Activated B cell treated with CpG ODN at 0.5 μM for 24 hours (primary cell): ENCODE measurements around the gene CCDC190. TPM values are rescaled to one million over a fixed set of nuclear protein-coding genes. Genes with fewer than 3 reads are reported as not detected.

Source experiments
- ATAC-seq: fragments of 200-7000 bp; cut with Tn5 transposase; one replicate; pipeline ENCODE4 v1.10.0; 2021; ENCODE audit warnings: low read depth, mild to moderate bottlenecking, moderate library complexity
- CTCF ChIA-PET: fragments of 350-600 bp; sonication (Branson Sonifier 250); formaldehyde crosslinking; loops from one replicate; lab custom pipeline; 2021; ENCODE audit warnings: antibody characterized with exemption; lab: Charles Lee
- POLR2A ChIA-PET: fragments of 350-600 bp; sonication (Branson Sonifier 250); formaldehyde crosslinking; loops from one replicate; lab custom pipeline; 2021; ENCODE audit warnings: antibody characterized with exemption; lab: Charles Lee
- DNase-seq: peaks from one replicate; pipeline ENCODE4 v3.0.0; 2022
- H3K27ac Mint-ChIP-seq: one replicate; pipeline ENCODE4 v1.8.0; 2020; ENCODE audit warnings: mixed read lengths
- H3K27me3 Mint-ChIP-seq: one replicate; pipeline ENCODE4 v1.8.0; 2021; ENCODE audit warnings: mixed read lengths
- H3K36me3 Mint-ChIP-seq: one replicate; pipeline ENCODE4 v1.8.0; 2021; ENCODE audit warnings: low read depth, mixed read lengths
- H3K4me1 Mint-ChIP-seq: one replicate; pipeline ENCODE4 v1.8.0; 2021; ENCODE audit warnings: mixed read lengths
- H3K4me3 Mint-ChIP-seq: one replicate; pipeline ENCODE4 v1.8.0; 2020; ENCODE audit warnings: mild to moderate bottlenecking, mixed read lengths
- H3K9me3 Mint-ChIP-seq: one replicate; pipeline ENCODE4 v1.8.0; 2020; ENCODE audit warnings: mixed read lengths
- CTCF ChIP-seq: fragments of 200-600 bp; IDR thresholded peaks from one replicate; pipeline ENCODE4 v1.8.0; 2022; ENCODE audit warnings: antibody characterized with exemption, mild to moderate bottlenecking
- intact Hi-C: fragments of 100-400 bp; cut with micrococcal nuclease; formaldehyde crosslinking; loops from one replicate; pipeline ENCODE4 v1.15.1; 2024
- total RNA-seq: library from RNA; stranded (reverse); gene quantifications from 2 replicates; pipeline ENCODE4 v1.2.3, GENCODE V29; 2022

Gene CCDC190
- total RNA-seq, 1 donor from 2014 or later: not detected

DNA sequence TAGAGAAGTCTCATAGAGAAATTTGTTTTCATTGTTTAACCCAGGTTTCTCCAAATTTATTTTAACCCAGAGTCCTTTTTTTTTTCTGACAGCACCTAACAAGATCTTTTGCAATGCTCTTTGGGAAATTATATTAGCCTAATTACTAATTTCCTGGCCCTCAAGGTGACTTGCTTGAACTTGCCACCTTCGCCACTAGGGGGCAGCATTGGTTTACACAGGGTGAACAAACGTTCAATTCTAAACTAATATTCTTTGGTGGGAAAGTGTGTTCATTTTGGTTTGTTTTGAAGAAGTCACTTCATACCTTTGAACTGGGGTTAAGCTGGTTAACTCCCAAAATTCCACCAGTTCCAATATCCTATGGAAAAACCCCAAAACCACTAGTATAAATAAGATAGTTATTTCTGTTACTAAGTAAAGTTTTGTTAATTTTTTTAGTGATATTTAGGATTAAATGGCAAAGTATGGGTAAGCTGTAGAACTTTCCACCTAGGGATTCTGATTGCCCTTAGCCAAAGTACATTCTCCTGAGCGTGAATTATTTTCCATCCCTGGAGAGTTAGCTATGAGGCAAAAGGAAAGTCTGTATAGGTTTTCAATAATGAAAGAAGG is 13.0 kb downstream of the CCDC190 start:
- peak; percentile 68 for TF ChIP-seq CTCF
- Mint-ChIP-seq H3K9me3 (no peaks in the 10 kb centered on the region), H3K27me3 (peaks cover 15% of the 10 kb centered on the region), H3K4me1 (no peaks in the 10 kb centered on the region), H3K27ac (no peak overlapping the region), H3K4me3 (no peak overlapping the region), H3K36me3 (no peaks in the 10 kb centered on the region)
- no peak for ATAC-seq
- CTCF ChIA-PET: interaction anchor here (0.8 to 4.2 kb wide), 5 partner anchors 10 to 468 kb away, joined by 3 to 28 read pairs (median 6); partner anchors contain the start of gene CCDC190
- peak; percentile 53 for DNase-seq
- POLR2A ChIA-PET: no interaction called here
- intact Hi-C loops: loop anchor here (1.0 to 5.0 kb wide), 2 partner anchors 327 to 791 kb away; no protein-coding TSS in a partner anchor

DNA sequence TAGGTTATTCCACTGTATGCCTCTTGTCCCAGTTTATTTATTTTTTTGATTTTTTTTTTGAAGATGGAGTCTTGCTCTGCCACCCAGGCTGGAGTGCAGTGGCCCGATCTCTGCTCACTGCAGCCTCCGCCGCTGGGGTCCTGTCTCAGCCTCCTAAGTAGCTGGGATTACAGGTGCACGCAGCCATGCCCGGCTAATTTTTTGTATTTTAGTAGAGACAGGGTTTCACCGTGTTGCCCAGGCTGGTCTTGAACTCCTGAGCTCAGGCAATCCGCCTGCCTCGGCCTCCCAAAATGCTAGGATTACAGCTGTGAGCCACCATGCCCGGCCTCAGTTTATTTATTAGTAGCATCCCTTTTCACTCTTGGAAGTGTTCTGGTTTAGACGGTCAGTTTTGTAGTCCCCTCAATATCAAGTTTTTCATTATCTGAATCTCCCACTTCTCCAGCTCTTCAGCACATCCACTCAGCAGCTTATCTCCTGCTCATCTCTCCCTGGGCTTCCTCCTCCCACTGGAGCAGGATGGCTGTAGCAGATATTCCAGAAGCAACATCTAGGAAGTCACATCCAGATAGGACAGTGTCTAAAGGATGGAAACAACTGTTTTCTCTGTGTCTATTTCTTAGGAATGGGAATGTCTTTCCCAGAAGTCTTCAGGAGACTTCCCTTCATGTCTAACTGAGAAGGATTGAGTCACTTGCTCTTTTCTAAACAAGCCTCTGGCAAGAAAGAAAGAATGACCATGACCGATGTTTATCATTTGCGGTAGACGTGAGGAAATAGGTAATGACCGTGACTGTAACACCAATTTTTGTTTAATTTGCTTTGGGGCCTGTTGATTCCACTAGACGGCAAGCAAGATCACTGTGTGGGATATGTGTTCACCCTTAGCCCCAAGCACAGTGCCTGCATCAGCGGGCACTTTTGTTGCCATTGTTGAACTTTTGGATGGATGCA is 14.4 kb downstream of the CCDC190 start:
- H3K4me1 Mint-ChIP-seq: no peaks in the 10 kb centered on the region
- no peaks in the 10 kb centered on the region for H3K9me3 Mint-ChIP-seq
- ChIA-PET POLR2A (no interaction called here), CTCF (interaction anchor here (1.5 to 4.2 kb wide), 3 partner anchors 12 to 470 kb away, joined by 3 to 28 read pairs (median 13); partner anchors contain the start of gene CCDC190)
- no peak overlapping the region for H3K4me3 Mint-ChIP-seq
- intact Hi-C loops: loop anchor here (5.0 kb wide), 1 partner anchor 789 kb away; no protein-coding TSS in a partner anchor
- no peaks in the 10 kb centered on the region for H3K36me3 Mint-ChIP-seq
- ATAC-seq (no peak), DNase-seq (no peak)
- peaks cover 16% of the 10 kb centered on the region for H3K27me3 Mint-ChIP-seq
- no peak for TF ChIP-seq CTCF
- H3K27ac Mint-ChIP-seq: no peak overlapping the region

- peaks cover 4% of the 10 kb centered on the region for H3K9me3 Mint-ChIP-seq
- intact Hi-C loops: no loop called here
- CTCF ChIA-PET: no interaction called here
- TF ChIP-seq CTCF: no peak
- H3K36me3 Mint-ChIP-seq: no peaks in the 10 kb centered on the region
- no peak for DNase-seq
- no peaks in the 10 kb centered on the region for H3K4me1 Mint-ChIP-seq
- peaks cover 10% of the 10 kb centered on the region for H3K27me3 Mint-ChIP-seq
- H3K4me3 Mint-ChIP-seq: no peak overlapping the region
- POLR2A ChIA-PET: no interaction called here
- H3K27ac Mint-ChIP-seq: no peak overlapping the region
- ATAC-seq: no peak
Observed at GRCh38 chr1:162844153-162844552, 16.8 kb downstream of the CCDC190 start.

GRCh38 chr1:162840250-162840839 is 20.6 kb downstream of the CCDC190 start:
- H3K4me3 Mint-ChIP-seq: no peak overlapping the region
- CTCF ChIA-PET: interaction anchor here (1.2 kb wide), 1 partner anchor 13 kb away, joined by 4 read pairs; no protein-coding TSS in a partner anchor

More at GRCh38 chr1:162840250-162840839, 20.6 kb downstream of the CCDC190 start:
- TF ChIP-seq CTCF: no peak
- Mint-ChIP-seq H3K36me3 (no peaks in the 10 kb centered on the region), H3K4me1 (no peaks in the 10 kb centered on the region), H3K27me3 (peaks cover 12% of the 10 kb centered on the region), H3K9me3 (peaks cover 13% of the 10 kb centered on the region), H3K27ac (no peak overlapping the region)
- POLR2A ChIA-PET: no interaction called here
- DNase-seq: no peak
- intact Hi-C loops: no loop called here
- ATAC-seq: no peak
